ENCODE results near the gene LAMC3.

The LAMC3 gene

GRCh38 chr9:131008909-131009618, at the start of gene LAMC3:
LAMC3 (plus strand) TSS chr9:131009174; CDS start chr9:131009215, 41 bp downstream.
- TF ChIP-seq, protein P1, sequence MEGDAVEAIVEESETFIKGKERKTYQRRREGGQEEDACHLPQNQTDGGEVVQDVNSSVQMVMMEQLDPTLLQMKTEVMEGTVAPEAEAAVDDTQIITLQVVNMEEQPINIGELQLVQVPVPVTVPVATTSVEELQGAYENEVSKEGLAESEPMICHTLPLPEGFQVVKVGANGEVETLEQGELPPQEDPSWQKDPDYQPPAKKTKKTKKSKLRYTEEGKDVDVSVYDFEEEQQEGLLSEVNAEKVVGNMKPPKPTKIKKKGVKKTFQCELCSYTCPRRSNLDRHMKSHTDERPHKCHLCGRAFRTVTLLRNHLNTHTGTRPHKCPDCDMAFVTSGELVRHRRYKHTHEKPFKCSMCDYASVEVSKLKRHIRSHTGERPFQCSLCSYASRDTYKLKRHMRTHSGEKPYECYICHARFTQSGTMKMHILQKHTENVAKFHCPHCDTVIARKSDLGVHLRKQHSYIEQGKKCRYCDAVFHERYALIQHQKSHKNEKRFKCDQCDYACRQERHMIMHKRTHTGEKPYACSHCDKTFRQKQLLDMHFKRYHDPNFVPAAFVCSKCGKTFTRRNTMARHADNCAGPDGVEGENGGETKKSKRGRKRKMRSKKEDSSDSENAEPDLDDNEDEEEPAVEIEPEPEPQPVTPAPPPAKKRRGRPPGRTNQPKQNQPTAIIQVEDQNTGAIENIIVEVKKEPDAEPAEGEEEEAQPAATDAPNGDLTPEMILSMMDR (IDR thresholded peaks at IDR 0.05; ENCODE audit: extremely low read depth, missing control alignments), result no peak
- no peak for DNase-seq (ENCODE audit: low spot score)

GRCh38 chr9:130959809-130960334, 49.1 kb upstream of the LAMC3 start:
- TF ChIP-seq, protein P1 (IDR thresholded peaks at IDR 0.05; ENCODE audit: extremely low read depth, missing control alignments), result no peak
- no peak for DNase-seq (ENCODE audit: low spot score)

- DNase-seq (ENCODE audit: low spot score), result no peak
- TF ChIP-seq, protein P1 (IDR thresholded peaks at IDR 0.05; ENCODE audit: extremely low read depth, missing control alignments), result no peak
These were observed 48.2 kb upstream of the LAMC3 start for GRCh38 chr9:130960522-130961378.

- TF ChIP-seq, protein P1 (IDR thresholded peaks at IDR 0.05; ENCODE audit: extremely low read depth, missing control alignments), result no peak
- DNase-seq (ENCODE audit: low spot score), result no peak
These were observed 47.3 kb upstream of the LAMC3 start for GRCh38 chr9:130961511-130962300.

DNA sequence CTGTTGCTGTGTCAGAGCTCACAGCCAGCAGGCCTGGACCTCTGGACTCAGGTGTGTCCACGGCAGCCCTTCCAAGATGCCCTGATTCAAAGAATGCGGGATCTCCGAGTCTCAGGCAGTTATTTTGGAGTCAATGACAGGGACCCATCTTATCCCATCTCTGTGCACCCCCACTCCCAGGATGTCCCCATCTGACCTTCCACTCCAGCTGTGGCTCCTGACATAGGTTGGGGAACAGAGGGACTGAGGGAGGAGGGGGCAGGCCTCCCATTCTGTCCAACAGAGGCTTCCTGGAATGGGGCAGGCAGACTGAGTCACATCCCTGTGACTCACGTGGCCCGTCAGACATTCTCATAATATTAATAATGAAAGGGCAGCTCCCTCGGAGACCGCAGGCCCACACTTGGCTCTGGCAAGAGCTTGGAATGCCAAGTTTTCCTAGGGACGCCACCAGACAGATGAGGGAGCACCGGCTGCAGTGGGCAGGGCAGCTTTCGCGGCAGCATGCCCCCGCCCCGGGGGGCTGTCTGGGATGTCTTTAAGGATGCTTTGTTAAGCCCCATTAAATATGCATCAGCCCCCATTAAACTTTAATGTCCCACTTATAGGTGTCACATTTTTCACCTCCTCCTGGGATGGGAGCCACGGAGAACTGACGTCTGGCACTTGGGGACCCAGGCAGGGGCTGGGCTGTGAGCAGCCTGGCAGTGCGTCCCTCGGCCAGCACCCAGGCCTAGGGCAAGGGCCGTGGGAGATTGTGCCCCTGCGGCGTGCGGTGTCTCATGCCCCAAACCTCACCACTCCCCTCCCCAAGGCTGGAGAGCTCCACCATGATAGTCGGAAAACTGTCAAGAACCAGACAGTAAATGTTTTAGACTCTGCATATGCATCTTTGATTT, 46.3 kb upstream of the LAMC3 start:
- DNase-seq (ENCODE audit: low spot score), result no peak
- TF ChIP-seq, protein P1 (IDR thresholded peaks at IDR 0.05; ENCODE audit: extremely low read depth, missing control alignments), result no peak

- TF ChIP-seq, protein P1 (IDR thresholded peaks at IDR 0.05; ENCODE audit: extremely low read depth, missing control alignments), result no peak
- DNase-seq (ENCODE audit: low spot score), result no peak
These were observed 45.6 kb upstream of the LAMC3 start for GRCh38 chr9:130963337-130963908.
